HEK293T (cell line): Measurements from ENCODE around the gene ZSWIM5.

ENCODE experiments used
- ARNT ChIP-seq: fragments of 450-650 bp; IDR thresholded peaks from 2 replicates; pipeline ENCODE4 v1.6.1; 2017; ENCODE audit warnings: mild to moderate bottlenecking
- BHLHE40 ChIP-seq: fragments of 450-650 bp; IDR thresholded peaks from 2 replicates; pipeline ENCODE4 v1.6.1; 2016; ENCODE audit warnings: mild to moderate bottlenecking, moderate library complexity, borderline replicate concordance
- FOXK2 ChIP-seq: fragments of 450-650 bp; IDR thresholded peaks from 2 replicates; pipeline ENCODE4 v1.6.1; 2016; ENCODE audit warnings: mild to moderate bottlenecking
- FOXM1 ChIP-seq: fragments of 450-650 bp; IDR thresholded peaks from 2 replicates; pipeline ENCODE4 v1.6.1; 2017; ENCODE audit warnings: mild to moderate bottlenecking, borderline replicate concordance
- HDGF ChIP-seq: fragments of 450-650 bp; IDR thresholded peaks from 2 replicates; pipeline ENCODE4 v1.6.1; 2017; ENCODE audit warnings: antibody characterized with exemption, borderline replicate concordance
- L3MBTL2 ChIP-seq: fragments of 450-650 bp; conservative IDR thresholded peaks from 2 replicates; pipeline ENCODE4 v1.6.1; 2016; ENCODE audit warnings: mild to moderate bottlenecking
- LEF1 ChIP-seq: fragments of 450-650 bp; IDR thresholded peaks from 2 replicates; pipeline ENCODE4 v1.6.1; 2017; ENCODE audit warnings: mild to moderate bottlenecking, borderline replicate concordance
- PKNOX1 ChIP-seq: fragments of 450-650 bp; IDR thresholded peaks from 2 replicates; pipeline ENCODE4 v1.6.1; 2016
- SUZ12 ChIP-seq: fragments of 450-650 bp; IDR thresholded peaks from 2 replicates; pipeline ENCODE4 v1.6.1; 2016; ENCODE audit warnings: mild to moderate bottlenecking
- ZNF384 ChIP-seq: fragments of 450-650 bp; IDR thresholded peaks from 2 replicates; pipeline ENCODE4 v1.6.1; 2016

- TF ChIP-seq ZNF384 (no peak), BHLHE40 (no peak), FOXM1 (no peak), SUZ12 (no peak), L3MBTL2 (no peak), HDGF (no peak), LEF1 (no peak), PKNOX1 (no peak), ARNT (no peak), FOXK2 (no peak)
Observed at GRCh38 chr1:45037456-45037855, 168.9 kb downstream of the ZSWIM5 start.
